ENCODE data around the gene USP2. TPM values are rescaled to one million over a fixed set of nuclear protein-coding genes. Genes with fewer than 3 reads are reported as not detected.
A peak's percentile ranks its signal among the peaks of the same experiment; 100 is the strongest.

USP2 gene
- polyA plus RNA-seq, 1 donor (not counting 4 experiments of a cell fraction or from before 2014, with no cell fraction given) = 0.35 TPM

DNA sequence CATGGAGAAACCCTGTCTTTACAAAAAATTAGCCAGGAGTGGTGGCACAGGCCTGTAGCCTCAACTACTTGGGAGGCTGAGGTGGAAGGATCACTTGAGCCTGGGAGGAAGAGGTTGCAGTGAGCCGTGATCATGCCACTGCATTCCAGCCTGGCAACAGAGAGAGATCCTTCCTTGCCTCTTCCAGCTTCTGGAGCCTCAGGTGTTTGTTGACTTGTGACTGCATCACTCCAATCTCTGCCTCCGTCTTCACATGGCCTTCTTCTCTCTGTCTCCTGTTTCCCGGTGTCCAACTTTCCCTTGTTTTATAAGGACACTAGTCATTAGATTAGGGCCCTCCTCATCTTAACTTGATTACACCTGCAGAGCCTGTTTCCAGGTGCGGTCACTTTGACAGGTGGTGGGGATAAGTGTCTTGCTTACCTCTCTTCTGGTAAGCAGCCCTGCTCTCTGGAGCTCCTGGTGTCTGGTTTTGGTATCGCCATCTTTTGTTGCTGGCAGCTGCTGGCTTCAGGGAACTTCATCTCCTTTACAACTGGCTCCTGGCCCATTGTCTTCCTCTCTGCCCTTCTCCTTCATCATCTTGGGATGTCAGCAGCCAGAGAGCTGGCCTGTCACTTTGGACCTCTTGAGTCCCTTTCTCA, 8.2 kb upstream of the USP2 start:
- no peak overlapping the region for H2AFZ ChIP-seq (ENCODE audit: control insufficient read depth, low read length)
- H3K4me1 ChIP-seq (ENCODE audit: control insufficient read depth, extremely low read depth, insufficient read depth, low read length) = no peaks in the 10 kb centered on the region
- H3K27ac ChIP-seq (ENCODE audit: control insufficient read depth, insufficient read depth, low read length) = no peak overlapping the region
- no peak overlapping the region for H3K4me3 ChIP-seq (ENCODE audit: control insufficient read depth in 2 of 3, extremely low read depth in 1 of 3, insufficient read depth in 2 of 3, low read depth in 1 of 3, low read length in 3 of 3)
- no peak overlapping the region for H3K9ac ChIP-seq (ENCODE audit: control insufficient read depth, extremely low read depth, insufficient read depth, low read length)
- H3K4me2 ChIP-seq (ENCODE audit: control insufficient read depth, extremely low read depth, insufficient read depth, low read depth, low read length) = no peak overlapping the region
- no peaks in the 10 kb centered on the region for H3K27me3 ChIP-seq (ENCODE audit: control insufficient read depth, extremely low read depth, insufficient read depth, low read length)
- no peaks in the 10 kb centered on the region for H3K9me3 ChIP-seq (ENCODE audit: control insufficient read depth, low read depth, low read length)
- no peaks in the 10 kb centered on the region for H3K9me1 ChIP-seq (ENCODE audit: control insufficient read depth, extremely low read depth, insufficient read depth, low read length)
- no peaks in the 10 kb centered on the region for H3K79me2 ChIP-seq (ENCODE audit: control insufficient read depth, insufficient read depth, low read length)
- no peaks in the 10 kb centered on the region for H3K36me3 ChIP-seq (ENCODE audit: control insufficient read depth in 2 of 2, extremely low read depth in 1 of 2, insufficient read depth in 2 of 2, low read length in 2 of 2)
- DNase-seq (ENCODE audit: low read depth, low spot score) (no peak), FAIRE-seq (no peak)
- no peak for TF ChIP-seq EZH2 (IDR thresholded peaks at IDR 0.05; ENCODE audit: low read length)
- peak; percentile 40 to 63 (median 49) for TF ChIP-seq CTCF (optimal IDR thresholded peaks at IDR 0.05 in 1 of 3, IDR thresholded peaks at IDR 0.05 in 1 of 3, conservative IDR thresholded peaks at IDR 0.05 in 1 of 3; ENCODE audit: extremely low read depth in 1 of 3, insufficient read depth in 2 of 3, low read length in 3 of 3)
- dilution Hi-C loops (cut with MboI; ENCODE audit: extremely low pct_ligation_motif_present, low sequenced_read_pairs) = no loop called here
- H4K20me1 ChIP-seq (ENCODE audit: control insufficient read depth, extremely low read depth, insufficient read depth, low read length) = no peaks in the 10 kb centered on the region

DNA sequence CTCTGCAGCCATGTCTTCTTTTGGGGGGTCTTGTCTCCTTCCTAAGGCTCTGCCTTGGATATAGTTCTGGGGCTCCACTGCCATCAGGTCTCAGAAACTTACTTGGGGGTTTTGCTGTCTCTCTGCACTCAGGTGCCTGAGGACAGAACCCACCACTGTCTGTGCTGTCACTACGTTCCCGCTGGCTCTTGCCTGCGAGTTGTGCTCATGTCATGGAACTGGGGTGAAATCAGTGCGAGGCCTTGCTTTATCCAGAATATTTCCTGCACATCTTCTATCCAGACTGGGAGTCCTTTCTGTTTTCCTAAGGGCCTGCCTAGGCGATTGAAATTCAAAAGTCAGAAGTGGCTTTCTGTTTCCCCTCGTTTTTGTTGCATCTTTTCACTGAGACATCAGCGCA, 6.6 kb upstream of the USP2 start:
- no peak for FAIRE-seq
- dilution Hi-C loops (cut with MboI; ENCODE audit: extremely low pct_ligation_motif_present, low sequenced_read_pairs) = no loop called here
- H3K27me3 ChIP-seq (ENCODE audit: control insufficient read depth, extremely low read depth, insufficient read depth, low read length) = peaks cover under 1% of the 10 kb centered on the region

More for the DNA sequence above, 6.6 kb upstream of the USP2 start:
- Histone ChIP-seq H3K79me2 (ENCODE audit: control insufficient read depth, insufficient read depth, low read length) (no peaks in the 10 kb centered on the region), H3K36me3 (ENCODE audit: control insufficient read depth in 2 of 2, extremely low read depth in 1 of 2, insufficient read depth in 2 of 2, low read length in 2 of 2) (no peaks in the 10 kb centered on the region), H3K9ac (ENCODE audit: control insufficient read depth, extremely low read depth, insufficient read depth, low read length) (no peak overlapping the region), H3K4me2 (ENCODE audit: control insufficient read depth, extremely low read depth, insufficient read depth, low read depth, low read length) (no peak overlapping the region), H4K20me1 (ENCODE audit: control insufficient read depth, extremely low read depth, insufficient read depth, low read length) (no peaks in the 10 kb centered on the region), H3K9me3 (ENCODE audit: control insufficient read depth, low read depth, low read length) (no peaks in the 10 kb centered on the region), H3K9me1 (ENCODE audit: control insufficient read depth, extremely low read depth, insufficient read depth, low read length) (no peaks in the 10 kb centered on the region), H3K4me1 (ENCODE audit: control insufficient read depth, extremely low read depth, insufficient read depth, low read length) (no peaks in the 10 kb centered on the region), H3K4me3 (ENCODE audit: control insufficient read depth in 2 of 3, extremely low read depth in 1 of 3, insufficient read depth in 2 of 3, low read depth in 1 of 3, low read length in 3 of 3) (no peak overlapping the region), H2AFZ (ENCODE audit: control insufficient read depth, low read length) (no peak overlapping the region), H3K27ac (ENCODE audit: control insufficient read depth, insufficient read depth, low read length) (no peak overlapping the region)
- TF ChIP-seq EZH2 (IDR thresholded peaks at IDR 0.05; ENCODE audit: low read length) = no peak
- TF ChIP-seq CTCF (optimal IDR thresholded peaks at IDR 0.05 in 1 of 3, IDR thresholded peaks at IDR 0.05 in 1 of 3, conservative IDR thresholded peaks at IDR 0.05 in 1 of 3; ENCODE audit: extremely low read depth in 1 of 3, insufficient read depth in 2 of 3, low read length in 3 of 3) = no peak
- no peak for DNase-seq (ENCODE audit: low read depth, low spot score)
